ENCODE data around the gene BSG. TPM values are rescaled to one million over a fixed set of nuclear protein-coding genes. Genes with fewer than 3 reads are reported as not detected.

Gene BSG
- polyA plus RNA-seq, 1 experiment, result 404 TPM

- DNase-seq (ENCODE audit: low read depth, low spot score), result no peak
- ChIA-PET CTCF (interaction anchor here (0.6 to 4.2 kb wide), 8 partner anchors 22 to 1516 kb away, joined by 3 to 29 read pairs (median 3); no protein-coding TSS in a partner anchor), POLR2A (interaction anchor here (1.2 to 2.2 kb wide), 3 partner anchors 39 to 43 kb away, joined by 5 to 8 read pairs (median 6); partner anchors contain the start of gene BSG)
- peak overlapping the region; percentile 82 for H3K4me3 ChIP-seq (ENCODE audit: low read depth, low read length)
- H3K27ac ChIP-seq (ENCODE audit: low read depth, low read length), result peak overlapping the region; percentile 70
- TF ChIP-seq CTCF (IDR thresholded peaks at IDR 0.05; ENCODE audit: low read depth, low read length), result peak; percentile 68
- peaks cover 4% of the 10 kb centered on the region; the same call in 1 of the 2 replicates for H3K9me3 ChIP-seq (ENCODE audit: control insufficient read depth, insufficient read depth, low read length)
- H3K27me3 ChIP-seq (ENCODE audit: control insufficient read depth, insufficient read depth, low read length), result no peaks in the 10 kb centered on the region
These were observed 39.6 kb upstream of the BSG start for GRCh38 chr19:532561-533363.

- TF ChIP-seq CTCF (IDR thresholded peaks at IDR 0.05; ENCODE audit: low read depth, low read length), result no peak
- H3K4me3 ChIP-seq (ENCODE audit: low read depth, low read length), result peak overlapping the region; percentile 82
- no peaks in the 10 kb centered on the region for H3K27me3 ChIP-seq (ENCODE audit: control insufficient read depth, insufficient read depth, low read length)
- peaks cover 3% of the 10 kb centered on the region; the same call in 1 of the 2 replicates for H3K9me3 ChIP-seq (ENCODE audit: control insufficient read depth, insufficient read depth, low read length)
- no peak for DNase-seq (ENCODE audit: low read depth, low spot score)
- POLR2A ChIA-PET, result interaction anchor here (1.2 to 2.2 kb wide), 2 partner anchors 39 to 42 kb away, joined by 5 to 8 read pairs; partner anchors contain the start of gene BSG
- H3K27ac ChIP-seq (ENCODE audit: low read depth, low read length), result peak overlapping the region; percentile 70
- CTCF ChIA-PET, result interaction anchor here (0.6 to 4.2 kb wide), 4 partner anchors 23 to 1515 kb away, joined by 3 to 29 read pairs (median 4); no protein-coding TSS in a partner anchor
These were observed 38.9 kb upstream of the BSG start for GRCh38 chr19:533364-534058.

- ChIA-PET CTCF (no interaction called here), POLR2A (no interaction called here)
- Histone ChIP-seq H3K9me3 (ENCODE audit: control insufficient read depth, insufficient read depth, low read length) (no peaks in the 10 kb centered on the region; the same call in 1 of the 2 replicates), H3K27ac (ENCODE audit: low read depth, low read length) (no peak overlapping the region), H3K4me3 (ENCODE audit: low read depth, low read length) (peak overlapping the region; percentile 82), H3K27me3 (ENCODE audit: control insufficient read depth, insufficient read depth, low read length) (no peaks in the 10 kb centered on the region)
- DNase-seq (ENCODE audit: low read depth, low spot score), result no peak
- no peak for TF ChIP-seq CTCF (IDR thresholded peaks at IDR 0.05; ENCODE audit: low read depth, low read length)
These were observed 38.3 kb upstream of the BSG start for GRCh38 chr19:534088-534487.

GRCh38 chr19:535017-535835, 37.2 kb upstream of the BSG start:
- no peak for TF ChIP-seq CTCF (IDR thresholded peaks at IDR 0.05; ENCODE audit: low read depth, low read length)
- H3K27me3 ChIP-seq (ENCODE audit: control insufficient read depth, insufficient read depth, low read length), result no peaks in the 10 kb centered on the region
- H3K4me3 ChIP-seq (ENCODE audit: low read depth, low read length), result no peak overlapping the region
- POLR2A ChIA-PET, result no interaction called here
- DNase-seq (ENCODE audit: low read depth, low spot score), result no peak
- no peak overlapping the region for H3K27ac ChIP-seq (ENCODE audit: low read depth, low read length)
- no peaks in the 10 kb centered on the region; the same call in 1 of the 2 replicates for H3K9me3 ChIP-seq (ENCODE audit: control insufficient read depth, insufficient read depth, low read length)
- CTCF ChIA-PET, result no interaction called here
